GM12878 (cell line): ENCODE data around the gene KRT4. TPM values are rescaled to one million over a fixed set of nuclear protein-coding genes. Genes with fewer than 3 reads are reported as not detected.

Experiments used
- ATAC-seq: fragments of 200-7000 bp; cut with Tn5 transposase; 3 replicates; pipeline ENCODE4 v1.9.1; 2020; ENCODE audit warnings: mild to moderate bottlenecking, moderate library complexity
- BruUV-seq: library from RNA; stranded (reverse); fragments of 400-500 nt; replicated peaks from 2 replicates; lab custom pipeline; 2021; lab: Mats Ljungman, UMichigan
- CTCF ChIA-PET: fragments of 300-600 bp; sonication (Branson Sonifier 250); formaldehyde crosslinking; extraction: SDS; loops from one replicate; lab custom pipeline; 2021; ENCODE audit warnings: inconsistent platforms; lab: Yijun Ruan, JAX
- POLR2A ChIA-PET: fragments of 350-600 bp; formaldehyde crosslinking; extraction: SDS; loops from one replicate; lab custom pipeline; 2021; ENCODE audit warnings: inconsistent platforms; lab: Charles Lee
- RAD21 ChIA-PET: fragments of 300-600 bp; sonication (Branson Sonifier 250); formaldehyde crosslinking; loops from one replicate; lab custom pipeline; 2023; ENCODE audit warnings: antibody characterized with exemption; ENCODE audit not compliant: unreplicated experiment; lab: Charles Lee
- SMC1A ChIA-PET: fragments of 300-600 bp; sonication (Branson Sonifier 250); formaldehyde crosslinking; loops from one replicate; lab custom pipeline; 2023; ENCODE audit not compliant: unreplicated experiment, uncharacterized antibody; lab: Charles Lee
- DNase-seq: peaks from one replicate; pipeline ENCODE4 v3.0.0-alpha.2; 2011; ENCODE audit warnings: low read depth, low spot score
- FAIRE-seq: peaks from 3 replicates; lab custom pipeline; 2011; peaks lifted over from hg19 to GRCh38; lab: Jason Lieb, UNC
- H2AFZ ChIP-seq: 2 replicates; pipeline ENCODE4 v1.6.0; 2011; ENCODE audit warnings: low read depth, low read length, control low read depth; ENCODE audit not compliant: control insufficient read depth
- H3K27ac ChIP-seq: 2 replicates; pipeline ENCODE4 v1.5.1; 2011; ENCODE audit warnings: control low read depth; ENCODE audit not compliant: control insufficient read depth, insufficient read depth
- H3K27me3 ChIP-seq, 2 experiments: replicated peaks in 1 of 2; 2 replicates each; pipeline versions ENCODE4 v1.6.0 to v1.6.1; 2011; ENCODE audit warnings: low read length in 1 of 2; ENCODE audit not compliant: control insufficient read depth in 2 of 2, insufficient read depth in 2 of 2
- H3K36me3 ChIP-seq, 2 experiments: 2 replicates each; pipeline ENCODE4 v1.5.1; 2011; ENCODE audit warnings: low read length in 1 of 2; ENCODE audit not compliant: control insufficient read depth in 2 of 2, insufficient read depth in 2 of 2
- H3K4me1 ChIP-seq: 2 replicates; pipeline ENCODE4 v1.6.1; 2011; ENCODE audit warnings: mild to moderate bottlenecking, low read length, moderate library complexity, mixed read lengths; ENCODE audit not compliant: control insufficient read depth, insufficient read depth
- H3K4me2 ChIP-seq: 2 replicates; pipeline ENCODE4 v1.6.0; 2011; ENCODE audit warnings: control low read depth; ENCODE audit not compliant: control insufficient read depth, insufficient read depth
- H3K4me3 ChIP-seq: fragments of 200-600 bp; sonication (generic); 2 replicates; pipeline ENCODE4 v1.5.1; 2016
- H3K79me2 ChIP-seq: 2 replicates; pipeline ENCODE4 v1.6.0; 2011; ENCODE audit warnings: low read length; ENCODE audit not compliant: control insufficient read depth, insufficient read depth
- H3K9ac ChIP-seq: 2 replicates; pipeline ENCODE4 v1.8.0; 2011; ENCODE audit warnings: low read length, control low read depth, mixed read lengths; ENCODE audit not compliant: control insufficient read depth, insufficient read depth
- H3K9me3 ChIP-seq: replicated peaks from 3 replicates; pipeline ENCODE4 v1.5.1; 2011; ENCODE audit warnings: mild to moderate bottlenecking, low read length; ENCODE audit not compliant: control insufficient read depth, insufficient read depth
- H4K20me1 ChIP-seq: 2 replicates; pipeline ENCODE4 v1.6.0; 2011; ENCODE audit not compliant: control insufficient read depth, insufficient read depth
- E2F4 ChIP-seq: IDR thresholded peaks from 2 replicates; pipeline ENCODE4 v1.6.1; 2012; ENCODE audit warnings: low read depth, low read length, improper control_type of control experiment
- ESRRA ChIP-seq: IDR thresholded peaks from 2 replicates; pipeline ENCODE4 v1.6.1; 2012; ENCODE audit warnings: mild to moderate bottlenecking, low read length, improper control_type of control experiment
- HDAC2 ChIP-seq: fragments of 200-600 bp; sonication (generic); IDR thresholded peaks from 2 replicates; pipeline ENCODE4 v1.6.1; 2017
- KDM1A ChIP-seq: fragments of 200-600 bp; sonication (generic); IDR thresholded peaks from 2 replicates; pipeline ENCODE4 v1.6.1; 2016; ENCODE audit warnings: borderline replicate concordance
- LARP7 ChIP-seq: fragments of 450-650 bp; IDR thresholded peaks from 2 replicates; pipeline ENCODE4 v1.6.1; 2017; ENCODE audit warnings: mild to moderate bottlenecking
- MXI1 ChIP-seq: fragments of 150-350 bp; IDR thresholded peaks from 2 replicates; pipeline ENCODE4 v1.6.1; 2011; ENCODE audit warnings: low read depth, mild to moderate bottlenecking, inconsistent platforms, low read length, improper control_type of control experiment
- NFIC ChIP-seq: IDR thresholded peaks from 2 replicates; pipeline ENCODE4 v1.6.1; 2012; ENCODE audit warnings: low read depth, mild to moderate bottlenecking, inconsistent platforms, low read length, moderate library complexity
- PKNOX1 ChIP-seq: fragments of 450-650 bp; IDR thresholded peaks from 2 replicates; pipeline ENCODE4 v1.6.1; 2016; ENCODE audit warnings: mild to moderate bottlenecking
- POLR2AphosphoS5 ChIP-seq: IDR thresholded peaks from 2 replicates; pipeline ENCODE4 v1.6.1; 2011; ENCODE audit warnings: mild to moderate bottlenecking, low read length, inconsistent platforms
- SMARCA5 ChIP-seq: fragments of 450-650 bp; IDR thresholded peaks from 2 replicates; pipeline ENCODE4 v1.6.1; 2017; ENCODE audit warnings: mild to moderate bottlenecking
- SPI1 ChIP-seq: IDR thresholded peaks from 2 replicates; pipeline ENCODE4 v1.6.1; 2011; ENCODE audit warnings: low read depth, mild to moderate bottlenecking, low read length, moderate library complexity, borderline replicate concordance; ENCODE audit not compliant: insufficient read depth
- ZBED1 ChIP-seq: IDR thresholded peaks from 2 replicates; pipeline ENCODE4 v1.6.1; 2016; ENCODE audit warnings: borderline replicate concordance
- ZNF384 ChIP-seq: IDR thresholded peaks from 2 replicates; pipeline ENCODE4 v1.6.1; 2012; ENCODE audit warnings: low read depth, mild to moderate bottlenecking, low read length, improper control_type of control experiment, borderline replicate concordance
- WGBS: methylation state at CpG from one replicate; pipeline ENCODE4 v1.1.6; 2016; ENCODE audit warnings: low lambda C conversion rate; ENCODE audit not compliant: insufficient replicate concordance, insufficient coverage; ENCODE audit errors: missing lambda C conversion rate; 5-methylcytosine and 5-hydroxymethylcytosine counted together
- in situ Hi-C: fragments of 300-500 bp; cut with MboI; formaldehyde crosslinking; loops from 9 replicates; pipeline ENCODE4 v1.14.3; 2018; ENCODE audit warnings: mixed read lengths
- intact Hi-C: fragments of 100-400 bp; cut with micrococcal nuclease; formaldehyde crosslinking; loops from one replicate; pipeline ENCODE4 v1.14.2; 2022; ENCODE audit not compliant: unreplicated experiment
- polyA plus RNA-seq, 11 experiments: library from polyadenylated mRNA; depleted of rRNA in 4 of 11; unstranded in 6 of 11; stranded (reverse) in 5 of 11; fragments of >200 nt; fragmentation: Nextera tagmentation in 4 of 11; fragmentation: Illumina TruSeq in 1 of 11; extraction: Ambion mirVana in 4 of 11; extraction: Trizol in 1 of 11; gene quantifications; 1 replicate in 1 of 11; 2 replicates in 10 of 11; pipeline versions ENCODE4 v1.2.1 to v1.2.3, GENCODE V29; 2011 to 2016; ENCODE audit warnings: inconsistent platforms in 2 of 11, missing spikeins in 2 of 11, low read depth in 1 of 11
- total RNA-seq, 4 experiments: library from RNA; depleted of rRNA in 3 of 4; stranded (reverse); fragments of >200 nt in 3 of 4; fragmentation: Illumina TruSeq in 1 of 4; extraction: Trizol in 1 of 4; gene quantifications; 2 replicates each; pipeline versions ENCODE4 v1.2.1 to v1.2.3, GENCODE V29; 2013 to 2021
- TF ChIP-seq, protein P1 (sequence below): fragments of 450-650 bp; IDR thresholded peaks from 2 replicates; pipeline ENCODE4 v1.6.1; 2016; ENCODE audit warnings: mild to moderate bottlenecking, moderate library complexity, borderline replicate concordance
- TF ChIP-seq, protein P2 (sequence below): fragments of 150-350 bp; IDR thresholded peaks from 2 replicates; pipeline ENCODE4 v1.6.1; 2016; ENCODE audit warnings: low read depth, low read length

KRT4 gene
- total and polyA plus RNA-seq, 10 of the 15 experiments (the other 5 are each of a cell fraction or from before 2014, with no cell fraction given), result not detected

- in situ Hi-C loops, result no loop called here
- RAD21 ChIA-PET, result no interaction called here
- H3K27me3 ChIP-seq, result peaks cover 1 to 7% of the 10 kb centered on the region in 2 experiments; a peak in 2 of 4 replicates
- no peak overlapping the region for H2AFZ ChIP-seq
- H4K20me1 ChIP-seq, result no peaks in the 10 kb centered on the region
- no peaks in the 10 kb centered on the region for H3K4me1 ChIP-seq
- no peak overlapping the region for H3K4me3 ChIP-seq
- no peak overlapping the region for H3K27ac ChIP-seq
- no peaks in the 10 kb centered on the region for H3K36me3 ChIP-seq
- SMC1A ChIA-PET, result no interaction called here
- FAIRE-seq (no peak), ATAC-seq (no peak), DNase-seq (no peak)
- no peaks in the 10 kb centered on the region for H3K9me3 ChIP-seq
- CTCF ChIA-PET, result no interaction called here
- no TSS peak for BruUV-seq
- POLR2A ChIA-PET, result no interaction called here
- 18% methylated on average over 7 of the region's 7 CpGs for WGBS
- intact Hi-C loops, result no loop called here
- no peaks in the 10 kb centered on the region for H3K79me2 ChIP-seq
- H3K9ac ChIP-seq, result no peak overlapping the region
- H3K4me2 ChIP-seq, result no peak overlapping the region
- TF ChIP-seq LARP7 (no peak), SPI1 (no peak), SMARCA5 (no peak), POLR2AphosphoS5 (no peak), E2F4 (no peak), ESRRA (no peak), KDM1A (no peak), NFIC (no peak), ZBED1 (no peak), PKNOX1 (no peak), ZNF384 (no peak), MXI1 (no peak), HDAC2 (no peak)
- TF ChIP-seq, protein P1, sequence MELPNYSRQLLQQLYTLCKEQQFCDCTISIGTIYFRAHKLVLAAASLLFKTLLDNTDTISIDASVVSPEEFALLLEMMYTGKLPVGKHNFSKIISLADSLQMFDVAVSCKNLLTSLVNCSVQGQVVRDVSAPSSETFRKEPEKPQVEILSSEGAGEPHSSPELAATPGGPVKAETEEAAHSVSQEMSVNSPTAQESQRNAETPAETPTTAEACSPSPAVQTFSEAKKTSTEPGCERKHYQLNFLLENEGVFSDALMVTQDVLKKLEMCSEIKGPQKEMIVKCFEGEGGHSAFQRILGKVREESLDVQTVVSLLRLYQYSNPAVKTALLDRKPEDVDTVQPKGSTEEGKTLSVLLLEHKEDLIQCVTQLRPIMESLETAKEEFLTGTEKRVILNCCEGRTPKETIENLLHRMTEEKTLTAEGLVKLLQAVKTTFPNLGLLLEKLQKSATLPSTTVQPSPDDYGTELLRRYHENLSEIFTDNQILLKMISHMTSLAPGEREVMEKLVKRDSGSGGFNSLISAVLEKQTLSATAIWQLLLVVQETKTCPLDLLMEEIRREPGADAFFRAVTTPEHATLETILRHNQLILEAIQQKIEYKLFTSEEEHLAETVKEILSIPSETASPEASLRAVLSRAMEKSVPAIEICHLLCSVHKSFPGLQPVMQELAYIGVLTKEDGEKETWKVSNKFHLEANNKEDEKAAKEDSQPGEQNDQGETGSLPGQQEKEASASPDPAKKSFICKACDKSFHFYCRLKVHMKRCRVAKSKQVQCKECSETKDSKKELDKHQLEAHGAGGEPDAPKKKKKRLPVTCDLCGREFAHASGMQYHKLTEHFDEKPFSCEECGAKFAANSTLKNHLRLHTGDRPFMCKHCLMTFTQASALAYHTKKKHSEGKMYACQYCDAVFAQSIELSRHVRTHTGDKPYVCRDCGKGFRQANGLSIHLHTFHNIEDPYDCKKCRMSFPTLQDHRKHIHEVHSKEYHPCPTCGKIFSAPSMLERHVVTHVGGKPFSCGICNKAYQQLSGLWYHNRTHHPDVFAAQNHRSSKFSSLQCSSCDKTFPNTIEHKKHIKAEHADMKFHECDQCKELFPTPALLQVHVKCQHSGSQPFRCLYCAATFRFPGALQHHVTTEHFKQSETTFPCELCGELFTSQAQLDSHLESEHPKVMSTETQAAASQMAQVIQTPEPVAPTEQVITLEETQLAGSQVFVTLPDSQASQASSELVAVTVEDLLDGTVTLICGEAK, result no peak
- TF ChIP-seq, protein P2, sequence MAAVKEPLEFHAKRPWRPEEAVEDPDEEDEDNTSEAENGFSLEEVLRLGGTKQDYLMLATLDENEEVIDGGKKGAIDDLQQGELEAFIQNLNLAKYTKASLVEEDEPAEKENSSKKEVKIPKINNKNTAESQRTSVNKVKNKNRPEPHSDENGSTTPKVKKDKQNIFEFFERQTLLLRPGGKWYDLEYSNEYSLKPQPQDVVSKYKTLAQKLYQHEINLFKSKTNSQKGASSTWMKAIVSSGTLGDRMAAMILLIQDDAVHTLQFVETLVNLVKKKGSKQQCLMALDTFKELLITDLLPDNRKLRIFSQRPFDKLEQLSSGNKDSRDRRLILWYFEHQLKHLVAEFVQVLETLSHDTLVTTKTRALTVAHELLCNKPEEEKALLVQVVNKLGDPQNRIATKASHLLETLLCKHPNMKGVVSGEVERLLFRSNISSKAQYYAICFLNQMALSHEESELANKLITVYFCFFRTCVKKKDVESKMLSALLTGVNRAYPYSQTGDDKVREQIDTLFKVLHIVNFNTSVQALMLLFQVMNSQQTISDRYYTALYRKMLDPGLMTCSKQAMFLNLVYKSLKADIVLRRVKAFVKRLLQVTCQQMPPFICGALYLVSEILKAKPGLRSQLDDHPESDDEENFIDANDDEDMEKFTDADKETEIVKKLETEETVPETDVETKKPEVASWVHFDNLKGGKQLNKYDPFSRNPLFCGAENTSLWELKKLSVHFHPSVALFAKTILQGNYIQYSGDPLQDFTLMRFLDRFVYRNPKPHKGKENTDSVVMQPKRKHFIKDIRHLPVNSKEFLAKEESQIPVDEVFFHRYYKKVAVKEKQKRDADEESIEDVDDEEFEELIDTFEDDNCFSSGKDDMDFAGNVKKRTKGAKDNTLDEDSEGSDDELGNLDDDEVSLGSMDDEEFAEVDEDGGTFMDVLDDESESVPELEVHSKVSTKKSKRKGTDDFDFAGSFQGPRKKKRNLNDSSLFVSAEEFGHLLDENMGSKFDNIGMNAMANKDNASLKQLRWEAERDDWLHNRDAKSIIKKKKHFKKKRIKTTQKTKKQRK, result no peak
Observed at GRCh38 chr12:52783563-52784316, 30.2 kb downstream of the KRT4 start.
